DMS53 treated with DMSO at 0.1 percent for 48 hours (cell line): ENCODE data around the gene LDB3.

Experiments
- DNase-seq: peaks from one replicate; lab custom pipeline; 2025; ENCODE audit not compliant: unreplicated experiment; lab: John Stamatoyannopoulos, UW

The LDB3 gene

DNA sequence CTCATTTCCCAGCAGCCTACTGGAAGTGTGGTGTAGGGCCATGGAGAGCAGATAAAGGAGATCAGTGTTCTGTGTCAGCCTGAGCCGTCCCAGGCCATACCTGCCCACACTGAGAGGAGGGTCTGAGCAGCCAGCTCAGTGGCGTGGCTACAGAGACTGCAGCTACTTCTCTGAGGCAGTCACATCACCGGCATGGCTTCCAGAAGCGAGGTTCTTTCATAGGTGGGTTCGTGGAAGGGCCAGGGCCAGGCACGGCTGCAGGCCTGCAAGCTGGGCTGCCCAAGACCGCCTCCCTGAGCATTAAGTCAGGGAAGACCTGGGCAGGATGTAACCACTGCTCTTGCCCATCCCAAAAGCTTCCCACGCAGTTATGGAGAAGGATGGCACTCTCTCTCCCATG is 34.9 kb downstream of the LDB3 start:
- no peak for DNase-seq

DNA sequence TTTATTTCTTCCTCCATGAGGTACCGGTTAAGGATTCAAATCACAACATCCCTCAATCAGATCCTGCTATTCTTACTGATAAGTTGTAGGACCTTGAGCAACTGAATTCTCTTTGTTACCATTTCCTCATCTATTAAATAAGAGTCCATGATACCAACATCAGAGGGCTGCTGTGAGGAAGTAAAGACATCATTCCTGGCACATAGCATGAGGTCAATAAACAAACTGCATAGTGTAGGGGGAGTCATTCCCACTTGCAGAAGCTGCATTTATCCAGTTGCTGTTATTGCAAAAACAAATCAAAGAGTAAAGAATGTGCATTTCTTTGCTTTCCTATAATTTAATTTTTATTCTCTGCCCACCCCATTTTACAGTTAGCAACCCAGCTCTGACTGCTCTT is 36.8 kb downstream of the LDB3 start:
- DNase-seq: no peak

DNA sequence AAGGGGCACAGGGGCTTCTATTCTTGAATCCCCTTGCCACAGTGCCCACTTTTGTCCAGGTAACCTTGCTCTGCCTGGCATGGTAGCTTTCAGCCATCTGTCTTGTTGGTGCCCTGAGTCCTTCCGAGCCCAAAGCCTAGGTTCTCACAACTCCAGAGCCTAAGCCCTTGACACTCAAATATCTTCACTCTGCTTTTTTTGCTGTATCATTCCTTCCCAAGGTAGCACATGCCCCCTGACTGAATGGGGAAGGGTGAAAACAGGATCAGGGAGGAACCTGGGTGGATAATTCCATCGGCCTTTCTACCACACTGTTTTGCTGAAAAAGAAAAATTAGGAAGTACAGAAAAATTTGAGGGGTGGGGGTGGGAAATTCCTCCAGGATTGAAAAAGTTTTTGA is 37.6 kb downstream of the LDB3 start:
- DNase-seq: no peak

DNA sequence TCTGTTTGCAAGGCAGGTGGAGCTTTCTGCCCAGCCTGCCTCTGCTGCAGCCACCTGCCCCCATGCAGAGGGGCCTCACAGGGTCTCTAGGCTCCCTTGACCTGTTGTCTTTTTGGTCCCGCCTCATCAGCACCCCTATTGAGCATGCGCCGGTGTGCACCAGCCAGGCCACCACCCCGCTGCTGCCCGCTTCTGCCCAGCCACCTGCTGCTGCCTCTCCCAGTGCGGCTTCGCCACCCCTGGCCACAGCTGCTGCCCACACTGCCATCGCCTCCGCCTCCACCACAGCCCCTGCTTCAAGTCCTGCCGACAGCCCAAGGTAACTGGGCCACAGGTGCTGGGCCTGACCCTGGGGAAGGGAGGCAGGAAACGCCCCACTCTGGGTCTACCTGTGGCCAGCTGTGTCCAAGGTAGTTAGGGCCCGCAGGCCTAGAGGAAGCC is 38.1 kb downstream of the LDB3 start:
- DNase-seq: no peak

DNA sequence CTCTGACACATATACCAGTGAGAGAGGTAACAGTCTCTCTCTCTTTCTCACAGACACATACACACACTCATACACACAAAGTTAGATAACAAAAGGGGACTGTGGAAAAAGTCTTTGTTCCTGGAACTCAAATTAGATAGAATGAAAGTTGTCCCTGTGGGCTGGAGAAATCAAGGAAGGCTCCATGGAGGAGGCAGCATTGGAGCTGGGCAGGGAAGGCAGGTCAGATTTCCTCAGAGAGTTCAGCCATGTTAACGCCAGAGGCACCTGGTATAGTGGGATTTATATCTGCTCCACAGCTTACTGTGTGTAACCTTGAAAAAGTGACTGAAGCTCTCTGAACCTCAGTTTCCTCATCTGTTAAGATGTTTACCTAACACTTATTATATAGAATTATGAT is 38.7 kb downstream of the LDB3 start:
- no peak for DNase-seq

DNA sequence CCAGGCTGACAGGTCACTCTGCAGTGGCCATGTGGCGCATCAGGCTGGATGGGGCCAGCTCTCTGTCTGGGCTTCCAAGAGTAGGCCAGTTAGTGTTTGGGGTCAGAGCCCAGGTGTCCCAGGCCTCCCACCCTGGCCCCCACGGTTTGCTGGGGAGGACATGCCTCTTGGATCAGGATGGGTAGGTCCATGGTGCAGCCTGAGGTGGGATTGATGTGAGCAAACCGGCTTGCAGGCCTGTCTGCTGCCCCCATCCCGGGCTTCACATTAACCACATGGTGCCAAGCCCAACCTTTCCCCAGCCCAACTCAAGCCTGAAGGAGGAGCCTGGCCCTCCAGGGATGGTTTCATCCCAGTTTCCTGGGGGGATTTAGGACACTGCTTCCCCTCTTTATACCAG is 39.2 kb downstream of the LDB3 start:
- no peak for DNase-seq

DNA sequence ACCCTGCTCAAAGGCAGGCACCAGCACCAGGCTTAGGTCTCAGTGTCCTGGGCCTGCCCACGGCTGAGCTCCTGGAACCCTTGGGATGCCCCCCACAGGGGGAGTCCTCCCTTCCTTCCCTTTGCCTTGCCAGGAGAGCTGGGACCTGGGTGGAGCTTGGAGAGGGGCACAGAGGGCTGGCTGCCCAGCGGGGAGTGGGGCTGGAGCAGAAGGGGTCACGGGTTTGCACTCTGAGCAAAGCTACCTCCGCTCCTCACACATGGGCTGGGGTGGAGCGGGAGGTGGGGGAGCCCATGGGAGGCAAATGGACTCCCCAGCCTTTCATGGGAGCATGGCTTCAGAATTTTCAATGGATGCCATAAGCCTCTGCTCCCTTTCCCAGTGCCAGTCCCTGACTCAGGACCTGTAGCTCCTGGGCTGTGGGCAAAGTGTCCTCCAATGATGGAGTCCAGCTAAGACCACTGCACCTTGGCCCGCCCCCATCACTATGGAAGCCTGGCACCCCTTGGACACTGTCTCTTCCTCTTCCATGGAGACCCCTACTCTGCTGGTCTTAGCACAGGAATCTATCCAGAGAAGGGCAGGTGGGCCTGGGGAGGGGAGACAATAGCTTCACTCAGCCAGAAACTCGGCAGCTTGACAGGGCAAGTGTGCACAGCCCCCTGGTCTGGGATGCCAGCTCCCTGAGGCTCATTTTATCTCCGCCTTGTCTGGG is 39.9 kb downstream of the LDB3 start:
- DNase-seq: no peak

DNA sequence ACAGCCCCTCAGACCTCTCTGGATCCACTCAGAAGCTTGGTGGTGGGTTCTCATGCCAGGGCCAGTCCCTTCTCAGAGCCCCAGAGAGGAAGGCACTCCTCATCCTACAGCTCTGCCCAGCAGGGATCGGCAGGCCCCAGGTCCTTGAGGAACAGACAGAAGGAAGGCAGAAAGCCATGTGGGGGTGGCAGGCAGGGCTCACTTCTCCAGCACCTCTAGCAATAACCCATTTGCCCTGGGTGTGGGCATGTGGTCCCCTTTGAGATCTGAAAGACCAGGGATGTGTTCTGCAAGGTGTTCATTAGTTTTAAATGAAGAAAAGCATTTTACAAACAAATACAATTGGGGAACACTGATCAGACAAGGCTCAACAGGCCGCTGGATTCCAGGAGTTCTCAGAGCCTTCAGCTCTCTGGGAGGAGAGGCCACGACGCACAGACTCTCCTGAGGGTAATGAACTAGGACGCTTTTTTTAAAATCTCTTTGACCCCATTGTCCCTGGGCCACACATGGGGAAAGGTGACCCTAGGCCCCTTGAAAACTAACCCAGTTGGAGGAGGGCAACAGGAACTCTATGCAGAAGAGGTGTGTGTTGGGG is 40.6 kb downstream of the LDB3 start:
- no peak for DNase-seq

DNA sequence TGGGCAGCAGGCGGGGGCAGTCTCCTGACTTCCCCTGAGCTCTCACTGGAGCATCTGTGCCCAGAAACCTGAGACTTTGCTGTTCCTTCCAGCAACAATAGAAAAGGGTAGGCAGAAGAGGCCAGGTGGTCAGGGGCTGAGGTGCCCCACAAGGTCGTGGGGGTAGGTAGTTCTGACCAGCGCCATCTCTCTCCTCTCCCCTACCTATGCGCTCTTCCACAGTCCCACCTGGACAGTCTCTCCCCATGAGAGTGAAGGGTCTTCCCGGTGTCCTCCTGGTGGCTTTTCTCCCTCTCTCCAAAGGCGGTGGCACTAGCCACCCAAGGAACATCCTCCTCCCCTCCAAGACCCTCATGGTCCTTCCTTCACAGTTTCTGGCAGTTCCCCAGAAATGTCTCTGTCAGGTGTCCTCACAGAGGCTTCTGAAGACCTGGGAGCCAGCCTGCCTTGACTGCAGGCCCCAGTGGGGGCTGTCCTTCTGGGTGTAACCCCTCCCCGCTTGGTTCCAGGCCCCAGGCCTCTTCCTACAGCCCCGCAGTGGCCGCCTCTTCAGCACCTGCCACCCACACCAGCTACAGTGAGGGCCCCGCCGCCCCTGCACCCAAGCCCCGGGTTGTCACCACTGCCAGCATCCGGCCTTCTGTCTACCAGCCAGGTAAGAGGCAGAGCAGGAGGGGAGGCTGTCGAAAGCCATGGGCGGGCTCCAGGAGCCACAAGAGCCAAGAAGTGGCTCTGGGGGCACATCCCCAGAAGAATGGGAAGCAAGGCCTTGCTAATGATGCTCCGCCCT is 41.3 kb downstream of the LDB3 start:
- DNase-seq: no peak

DNA sequence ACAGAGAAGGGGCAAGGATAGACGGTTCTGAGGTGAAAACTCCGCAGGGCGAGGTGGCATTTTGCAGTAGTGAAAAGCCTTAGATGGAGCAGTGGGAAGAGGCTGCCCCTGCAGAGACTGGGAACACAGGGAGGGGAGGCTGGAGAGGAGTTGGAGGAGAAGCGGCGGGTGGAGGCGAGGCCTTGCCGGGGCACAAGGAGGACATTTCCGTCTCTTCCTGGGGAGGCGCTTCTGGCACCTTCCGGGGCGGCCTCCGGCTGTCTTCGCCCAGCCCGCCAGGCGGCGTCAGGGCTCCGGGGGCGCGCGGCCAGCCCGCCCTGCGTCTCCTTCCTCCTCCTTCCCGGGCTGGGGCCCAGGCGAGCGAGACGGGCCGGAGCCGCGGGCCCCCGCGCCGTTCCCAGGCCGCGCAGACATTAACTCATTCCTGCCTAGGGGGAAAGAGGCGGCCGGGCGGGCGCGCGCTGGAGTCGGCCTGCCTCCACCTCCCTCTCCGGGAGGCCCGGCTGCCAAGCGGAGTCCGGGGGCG is 42.7 kb downstream of the LDB3 start:
- peak; percentile 81 for DNase-seq

DNA sequence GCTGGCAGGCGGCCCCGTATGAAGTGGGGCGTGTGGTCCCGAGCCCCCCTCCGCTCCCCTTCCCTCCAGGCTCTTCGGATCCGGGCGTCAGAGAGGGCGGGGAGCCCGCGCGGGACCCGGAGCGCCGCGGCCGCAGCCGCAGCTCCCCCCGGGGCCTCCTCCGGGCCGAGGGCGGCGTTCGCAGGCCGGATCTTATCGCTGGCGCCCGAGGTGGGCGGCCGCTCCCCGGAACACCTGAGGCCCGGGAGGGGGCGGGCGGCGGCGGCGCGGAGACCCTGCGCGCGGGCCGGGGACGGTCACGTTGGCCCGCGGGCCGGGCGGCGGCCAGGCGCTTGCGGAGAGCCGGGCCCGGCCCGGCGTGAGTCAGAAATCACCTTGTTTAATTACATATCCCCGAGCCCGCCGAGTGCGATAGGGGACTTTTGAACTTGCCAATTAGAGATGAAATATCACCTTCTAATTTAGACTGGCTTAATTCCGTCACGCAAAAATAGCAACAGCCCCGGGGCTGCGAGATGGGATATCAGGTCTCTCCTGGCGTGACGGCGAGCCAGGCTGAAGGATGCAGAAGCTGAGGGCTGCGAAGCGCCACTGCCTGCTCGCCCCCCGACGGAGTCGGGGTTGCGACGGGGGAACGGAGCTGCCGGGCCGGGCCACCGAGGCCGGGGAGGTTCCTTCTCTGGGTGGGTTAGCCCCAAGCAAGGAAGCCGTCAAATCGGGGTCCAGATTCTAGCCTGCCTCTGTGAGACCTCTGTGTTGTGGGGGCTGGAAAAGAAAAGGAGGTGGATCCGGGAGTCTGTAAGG is 43.4 kb downstream of the LDB3 start:
- peak; percentile 26 for DNase-seq

DNA sequence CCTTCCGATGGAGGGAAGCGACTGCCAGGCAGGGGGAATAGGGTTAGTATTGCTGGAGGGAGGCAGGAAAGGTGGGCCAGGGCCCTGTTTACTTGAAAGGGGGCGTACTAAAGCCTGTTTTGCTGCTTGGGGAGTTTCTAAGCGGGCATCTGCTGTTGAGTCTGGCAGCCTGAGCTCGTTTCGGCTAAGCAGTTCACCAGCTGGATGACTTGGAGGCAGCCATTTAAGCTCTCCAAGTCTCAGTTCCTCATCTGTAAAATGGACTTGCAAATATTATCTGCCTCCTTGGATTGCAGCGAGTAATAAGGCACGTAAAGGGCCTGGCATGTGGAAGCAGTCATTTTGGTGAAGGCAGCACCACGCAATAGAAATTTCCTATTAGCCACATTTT is 44.0 kb downstream of the LDB3 start:
- no peak for DNase-seq

DNA sequence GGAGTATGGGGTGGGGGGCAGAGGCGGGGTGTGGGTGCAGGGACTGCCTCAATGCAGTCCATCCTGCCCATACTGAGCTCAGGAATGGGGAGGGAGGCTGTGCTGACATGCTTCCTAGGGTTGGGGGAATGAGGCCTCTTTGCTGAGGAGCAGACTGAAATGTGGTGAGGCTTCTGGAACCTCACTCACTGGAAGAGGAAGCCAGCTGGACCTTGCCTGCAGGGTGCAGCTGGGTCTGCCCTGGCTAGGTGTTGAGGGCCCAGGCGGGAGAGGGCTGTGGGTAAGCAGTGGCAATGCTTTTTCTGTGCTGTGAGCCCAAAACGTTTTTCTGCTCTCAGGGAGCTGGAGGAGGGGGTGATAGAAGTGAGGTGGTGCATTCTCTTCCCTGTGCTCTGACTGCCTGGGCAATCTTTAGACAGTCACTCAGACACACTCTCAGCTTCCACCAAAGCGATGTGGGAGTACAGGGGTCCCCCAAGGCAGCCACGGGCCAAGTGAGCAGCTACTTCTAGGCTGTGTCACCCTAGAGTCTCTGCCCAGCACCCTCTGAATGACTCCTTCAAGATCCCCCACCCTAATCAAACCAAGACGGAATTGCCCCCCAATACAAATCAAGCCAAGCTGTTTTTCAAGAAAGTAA is 47.0 kb downstream of the LDB3 start:
- no peak for DNase-seq

DNA sequence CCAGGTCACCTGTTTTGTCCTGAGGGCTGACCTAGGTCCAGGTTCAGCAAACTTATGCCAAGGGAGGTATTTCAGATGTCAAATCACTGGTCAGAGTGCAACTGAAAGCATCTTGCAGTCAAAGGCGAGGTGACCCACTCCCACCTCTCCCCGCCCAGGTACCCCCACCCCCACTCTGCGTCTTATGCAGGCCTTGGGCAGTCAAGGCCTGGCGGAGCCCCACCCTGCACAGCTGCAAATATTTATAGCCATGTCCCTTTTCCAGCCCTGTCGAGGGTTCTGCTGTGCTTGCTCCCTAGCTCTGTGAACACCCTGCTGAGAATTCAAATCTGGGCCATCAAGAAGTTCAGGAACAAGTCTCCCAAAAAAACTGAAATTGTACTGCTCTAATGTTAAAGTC is 47.5 kb downstream of the LDB3 start:
- no peak for DNase-seq

DNA sequence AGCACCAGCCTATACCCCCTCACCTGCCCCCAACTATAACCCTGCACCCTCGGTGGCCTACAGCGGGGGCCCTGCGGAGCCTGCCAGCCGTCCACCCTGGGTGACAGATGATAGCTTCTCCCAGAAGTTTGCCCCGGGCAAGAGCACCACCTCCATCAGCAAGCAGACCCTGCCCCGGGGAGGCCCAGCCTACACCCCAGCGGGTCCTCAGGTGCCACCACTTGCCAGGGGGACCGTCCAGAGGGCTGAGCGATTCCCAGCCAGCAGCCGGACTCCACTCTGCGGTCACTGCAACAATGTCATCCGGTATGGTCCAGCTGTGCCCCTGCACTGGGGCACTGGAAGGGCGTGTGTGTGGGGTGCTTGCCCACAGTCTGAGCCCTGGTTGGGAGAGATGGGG is 48.2 kb downstream of the LDB3 start:
- no peak for DNase-seq

DNA sequence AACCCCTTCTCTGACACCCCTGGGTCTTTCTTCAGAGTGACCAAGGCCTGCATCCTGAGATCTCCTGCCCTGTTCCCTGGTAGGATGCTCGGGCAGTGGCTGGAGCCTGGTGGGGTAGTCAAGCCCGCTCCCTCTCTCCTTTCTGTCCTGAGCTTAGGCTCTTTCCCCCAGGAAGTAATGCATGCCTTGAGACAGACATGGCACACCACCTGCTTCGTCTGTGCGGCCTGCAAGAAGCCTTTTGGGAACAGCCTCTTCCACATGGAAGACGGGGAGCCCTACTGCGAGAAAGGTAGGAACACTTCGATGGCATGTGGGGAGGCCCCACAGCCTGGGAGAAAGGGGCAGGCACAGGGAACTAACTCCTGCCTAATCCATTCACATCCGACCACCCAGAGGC is 50.2 kb downstream of the LDB3 start:
- DNase-seq: no peak

DNA sequence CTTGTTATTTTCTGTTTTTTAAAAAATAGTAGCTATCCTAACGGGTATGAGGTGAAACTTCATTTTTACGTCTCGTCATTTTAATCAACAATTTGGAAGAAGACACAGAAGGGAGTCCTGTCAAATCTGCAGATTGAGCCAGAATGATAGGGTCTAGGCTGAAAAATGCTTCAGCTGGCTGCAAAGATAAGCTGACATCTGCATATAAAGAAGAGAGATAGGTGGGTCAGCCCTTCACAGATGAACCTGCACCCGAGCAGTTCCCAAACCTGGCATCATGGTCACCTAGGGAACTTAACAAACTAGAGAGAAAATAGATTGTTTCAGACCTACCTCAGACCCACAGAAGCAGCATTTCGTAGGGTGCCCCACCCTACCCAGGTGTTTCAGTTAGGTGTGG is 52.9 kb downstream of the LDB3 start:
- no peak for DNase-seq

DNA sequence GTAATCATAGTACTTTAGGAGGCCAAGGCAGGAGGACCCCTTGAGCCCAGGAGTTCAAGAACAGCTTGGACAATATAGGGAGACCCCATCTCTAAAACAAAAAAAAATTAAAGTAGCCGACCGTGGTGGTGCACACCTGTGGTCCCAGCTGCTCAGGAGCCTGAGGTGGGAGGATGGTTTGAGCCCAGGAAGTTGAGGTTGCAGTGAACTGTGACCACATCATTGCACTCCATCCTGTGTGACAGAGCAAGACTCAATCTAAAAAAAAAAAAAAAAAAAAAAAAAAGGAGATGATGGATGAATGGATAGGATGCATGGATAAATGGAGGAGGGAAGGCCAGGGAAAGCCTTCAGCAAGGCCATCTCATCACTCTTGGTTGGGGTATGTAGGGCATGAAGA is 54.7 kb downstream of the LDB3 start:
- no peak for DNase-seq

DNA sequence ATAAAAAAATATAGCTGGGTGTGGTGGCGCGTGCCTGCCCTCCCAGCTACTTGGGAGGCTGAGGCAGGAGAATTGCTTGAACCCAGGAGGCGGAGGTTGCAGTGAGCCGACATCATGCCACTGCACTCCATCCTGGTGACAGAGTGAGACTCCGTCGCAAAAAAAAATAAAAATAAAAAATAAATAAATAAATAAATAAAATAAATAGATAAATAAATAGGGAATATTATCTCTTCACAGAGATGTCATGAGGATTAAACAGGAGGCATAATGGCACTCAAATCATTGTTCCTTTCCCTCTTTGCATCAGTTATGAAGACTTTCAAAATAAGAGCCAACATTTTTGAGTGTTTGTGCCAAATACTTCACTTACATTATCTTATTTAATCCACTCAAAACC is 56.1 kb downstream of the LDB3 start:
- no peak for DNase-seq

DNA sequence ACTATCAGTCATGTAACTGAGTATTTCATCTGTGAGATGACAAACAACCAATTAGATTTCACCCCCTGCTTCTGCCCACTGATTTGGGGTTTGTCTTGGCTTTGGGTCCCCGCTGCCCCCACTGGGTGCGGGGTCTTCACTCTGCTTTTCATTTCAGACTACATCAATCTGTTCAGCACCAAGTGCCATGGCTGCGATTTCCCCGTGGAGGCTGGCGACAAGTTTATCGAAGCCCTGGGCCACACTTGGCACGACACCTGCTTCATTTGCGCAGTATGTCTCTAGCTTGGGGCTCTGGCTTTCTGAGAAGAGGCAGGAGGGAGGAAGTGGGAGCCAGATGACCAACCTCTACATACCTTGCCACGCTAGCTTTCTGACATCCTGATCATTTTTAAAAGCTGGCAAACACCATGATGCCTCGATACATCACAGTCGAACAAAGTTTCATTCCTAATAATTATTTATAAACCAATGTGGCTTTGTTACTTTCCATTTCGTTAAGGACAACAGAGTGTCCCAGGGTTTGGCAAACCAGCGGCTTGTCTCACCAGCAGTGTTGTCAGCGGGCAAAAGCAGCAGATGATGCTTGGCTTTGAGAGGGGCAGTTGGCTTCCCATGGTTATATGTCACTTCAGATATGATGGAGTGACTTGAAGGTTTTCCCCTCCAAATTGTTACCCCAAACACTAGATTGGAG is 57.8 kb downstream of the LDB3 start:
- no peak for DNase-seq
